Tibial artery (tissue), 4 donors: ENCODE data around the gene FOS.

Experiments
- DNase-seq, 2 donors: peaks; one replicate each; pipeline ENCODE4 v3.0.0-alpha.2; 2019
- H3K27ac ChIP-seq, 2 donors: fragments of 200-600 bp; sonication (generic) in 1 of 2; 1 replicate in 1 of 2; 2 replicates in 1 of 2; pipeline ENCODE4 v1.5.1; 2018 to 2019; ENCODE audit warnings: mild to moderate bottlenecking in 1 of 2
- H3K27me3 ChIP-seq, 2 donors: fragments of 200-600 bp; sonication (generic) in 1 of 2; one replicate each; pipeline versions ENCODE4 v1.5.1 to v1.6.0; 2016 to 2019
- H3K36me3 ChIP-seq, 3 donors: fragments of 200-600 bp; sonication (generic) in 2 of 3; one replicate each; pipeline ENCODE4 v1.5.1; 2016 to 2019; ENCODE audit warnings: mild to moderate bottlenecking in 2 of 3
- H3K4me1 ChIP-seq, 4 donors: fragments of 200-600 bp; sonication (generic) in 2 of 4; 1 replicate in 3 of 4; 2 replicates in 1 of 4; pipeline ENCODE4 v1.5.1; 2016 to 2019
- H3K4me3 ChIP-seq, 2 donors: fragments of 200-600 bp; sonication (generic) in 1 of 2; 1 replicate in 1 of 2; 2 replicates in 1 of 2; pipeline ENCODE4 v1.5.1; 2018 to 2019; ENCODE audit warnings: mild to moderate bottlenecking in 2 of 2
- H3K9me3 ChIP-seq, 3 donors: fragments of 200-600 bp; sonication (generic) in 1 of 3; one replicate each; pipeline ENCODE4 v1.5.1; 2016 to 2019
- intact Hi-C: fragments of 100-400 bp; cut with DNase I; formaldehyde crosslinking; loops from one replicate; pipeline ENCODE4 v1.15.0; 2023; ENCODE audit warnings: low total_unique reads
- TF ChIP-seq, protein P1 (sequence below), 2 experiments: fragments of 200-600 bp in 1 of 2; fragments of 450-650 bp in 1 of 2; IDR thresholded peaks; one replicate each; pipeline ENCODE4 v1.5.1; 2017 to 2019; ENCODE audit warnings: antibody characterized with exemption in 2 of 2, mild to moderate bottlenecking in 1 of 2, moderate library complexity in 1 of 2

The FOS gene

DNA sequence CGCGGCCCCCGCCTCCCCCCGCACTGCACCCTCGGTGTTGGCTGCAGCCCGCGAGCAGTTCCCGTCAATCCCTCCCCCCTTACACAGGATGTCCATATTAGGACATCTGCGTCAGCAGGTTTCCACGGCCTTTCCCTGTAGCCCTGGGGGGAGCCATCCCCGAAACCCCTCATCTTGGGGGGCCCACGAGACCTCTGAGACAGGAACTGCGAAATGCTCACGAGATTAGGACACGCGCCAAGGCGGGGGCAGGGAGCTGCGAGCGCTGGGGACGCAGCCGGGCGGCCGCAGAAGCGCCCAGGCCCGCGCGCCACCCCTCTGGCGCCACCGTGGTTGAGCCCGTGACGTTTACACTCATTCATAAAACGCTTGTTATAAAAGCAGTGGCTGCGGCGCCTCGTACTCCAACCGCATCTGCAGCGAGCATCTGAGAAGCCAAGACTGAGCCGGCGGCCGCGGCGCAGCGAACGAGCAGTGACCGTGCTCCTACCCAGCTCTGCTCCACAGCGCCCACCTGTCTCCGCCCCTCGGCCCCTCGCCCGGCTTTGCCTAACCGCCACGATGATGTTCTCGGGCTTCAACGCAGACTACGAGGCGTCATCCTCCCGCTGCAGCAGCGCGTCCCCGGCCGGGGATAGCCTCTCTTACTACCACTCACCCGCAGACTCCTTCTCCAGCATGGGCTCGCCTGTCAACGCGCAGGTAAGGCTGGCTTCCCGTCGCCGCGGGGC lies at the start of gene FOS:
TSS of gene FOS (plus strand) at position 407 of the 731 bp plus-strand sequence. CDS start at position 562, 155 bp downstream.
- Histone ChIP-seq H3K4me3 (peak within 1 kb of the TSS; percentile 71 to 79), H3K36me3 (peaks cover 15 to 32% (median 21%) of the 10 kb centered on the region in 3 donors), H3K27ac (peak within 1 kb of the TSS; percentile 97 to 100), H3K4me1 (peaks cover 0 to 49% (median 32%) of the 10 kb centered on the region in 4 donors), H3K9me3 (no peaks in the 10 kb centered on the region), H3K27me3 (no peaks in the 10 kb centered on the region)
- peak; percentile 93 to 95 for DNase-seq
- TF ChIP-seq, protein P1, sequence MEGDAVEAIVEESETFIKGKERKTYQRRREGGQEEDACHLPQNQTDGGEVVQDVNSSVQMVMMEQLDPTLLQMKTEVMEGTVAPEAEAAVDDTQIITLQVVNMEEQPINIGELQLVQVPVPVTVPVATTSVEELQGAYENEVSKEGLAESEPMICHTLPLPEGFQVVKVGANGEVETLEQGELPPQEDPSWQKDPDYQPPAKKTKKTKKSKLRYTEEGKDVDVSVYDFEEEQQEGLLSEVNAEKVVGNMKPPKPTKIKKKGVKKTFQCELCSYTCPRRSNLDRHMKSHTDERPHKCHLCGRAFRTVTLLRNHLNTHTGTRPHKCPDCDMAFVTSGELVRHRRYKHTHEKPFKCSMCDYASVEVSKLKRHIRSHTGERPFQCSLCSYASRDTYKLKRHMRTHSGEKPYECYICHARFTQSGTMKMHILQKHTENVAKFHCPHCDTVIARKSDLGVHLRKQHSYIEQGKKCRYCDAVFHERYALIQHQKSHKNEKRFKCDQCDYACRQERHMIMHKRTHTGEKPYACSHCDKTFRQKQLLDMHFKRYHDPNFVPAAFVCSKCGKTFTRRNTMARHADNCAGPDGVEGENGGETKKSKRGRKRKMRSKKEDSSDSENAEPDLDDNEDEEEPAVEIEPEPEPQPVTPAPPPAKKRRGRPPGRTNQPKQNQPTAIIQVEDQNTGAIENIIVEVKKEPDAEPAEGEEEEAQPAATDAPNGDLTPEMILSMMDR (IDR thresholded peaks at IDR 0.05): peak in 1 of 2 experiments; percentile 25
- intact Hi-C loops: loop anchor here (1.0 to 5.0 kb wide), 2 partner anchors 20 to 296 kb away; no protein-coding TSS in a partner anchor

DNA sequence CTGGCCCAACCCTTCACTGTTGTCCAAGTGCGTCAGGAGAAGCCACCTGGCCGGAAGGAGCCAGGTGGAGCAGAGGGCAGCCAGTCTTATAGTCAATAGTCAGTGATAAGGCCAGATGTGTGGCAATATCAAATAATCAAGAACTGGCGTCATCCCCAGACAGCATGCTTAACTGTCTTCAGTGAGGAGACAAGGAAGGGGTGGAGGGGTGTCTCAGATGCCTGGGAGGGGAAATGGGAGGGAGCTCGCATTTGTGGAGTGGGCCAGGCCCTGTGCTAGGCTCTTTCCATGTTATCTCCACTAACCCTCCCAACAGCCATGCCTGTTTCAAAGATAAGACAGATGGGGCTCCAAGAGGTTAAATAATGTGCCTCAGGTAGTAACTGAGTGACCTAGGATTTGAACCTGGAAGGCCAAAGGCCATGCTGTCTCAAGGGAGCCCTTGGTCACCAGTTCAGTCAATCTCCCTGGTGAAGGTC lies 48.9 kb upstream of the FOS start:
- H3K9me3 ChIP-seq: no peaks in the 10 kb centered on the region
- H3K27ac ChIP-seq: no peak overlapping the region
- intact Hi-C loops: loop anchor here (5.0 kb wide), 1 partner anchor 32 kb away; no protein-coding TSS in a partner anchor
- H3K27me3 ChIP-seq: no peaks in the 10 kb centered on the region
- H3K4me1 ChIP-seq: peaks cover 0 to 7% (median 0%) of the 10 kb centered on the region in 4 donors
- no peak for DNase-seq
- TF ChIP-seq, protein P1 (IDR thresholded peaks at IDR 0.05): no peak
- no peaks in the 10 kb centered on the region for H3K36me3 ChIP-seq
- no peak overlapping the region for H3K4me3 ChIP-seq

DNA sequence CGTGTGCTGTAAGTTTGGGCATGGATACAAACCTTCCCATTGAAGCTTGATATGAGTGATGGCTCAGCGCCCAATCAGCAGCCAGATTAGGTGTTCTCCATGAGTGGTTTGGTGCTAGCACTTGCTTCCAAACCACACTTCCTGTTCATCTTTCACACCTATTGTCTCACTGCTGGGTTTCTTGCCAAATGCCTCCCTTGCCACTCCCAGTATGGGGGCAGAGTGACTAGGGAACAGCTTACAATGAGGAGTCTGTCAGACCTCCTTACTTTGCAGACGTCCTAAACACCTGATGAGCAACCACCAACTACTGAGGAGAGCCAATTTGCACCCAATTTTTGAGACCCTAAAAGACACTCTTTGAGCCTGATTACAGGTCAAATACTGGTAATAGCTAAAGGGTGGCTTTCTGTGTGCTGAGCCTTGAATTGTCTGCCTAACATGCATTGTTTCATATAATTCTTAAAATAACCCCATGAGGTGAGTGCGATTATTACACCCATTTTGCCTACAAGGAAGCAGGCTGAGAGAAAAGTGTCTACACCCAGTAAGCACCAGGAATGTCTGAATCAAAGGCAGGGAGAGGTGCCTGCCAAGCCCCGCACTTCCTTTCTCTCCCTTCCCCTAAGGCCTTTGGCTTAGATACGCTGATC lies 48.4 kb upstream of the FOS start:
- H3K27ac ChIP-seq: no peak overlapping the region

DNA sequence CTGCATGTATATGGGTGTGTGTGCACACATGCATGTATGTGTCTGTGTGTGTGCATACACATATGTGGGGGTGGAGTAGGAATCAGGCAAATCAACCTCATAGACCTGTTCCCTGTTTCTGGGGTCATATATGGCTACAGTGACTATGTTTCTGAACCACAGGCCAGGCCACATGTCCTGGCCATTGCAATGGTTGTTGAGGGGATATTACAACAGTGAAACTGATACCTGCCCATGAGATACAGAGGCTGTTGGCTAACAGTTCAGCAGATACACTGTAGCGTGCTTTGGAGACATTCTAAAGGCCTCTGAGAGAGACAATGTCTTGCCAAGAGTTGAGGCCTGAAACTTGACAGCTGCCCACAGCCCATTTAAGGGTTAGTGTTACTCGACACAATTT lies 47.3 kb upstream of the FOS start:
- intact Hi-C loops: loop anchor here (5.0 kb wide), 1 partner anchor 34 kb away; no protein-coding TSS in a partner anchor
- H3K27ac ChIP-seq: no peak overlapping the region
- H3K27me3 ChIP-seq: no peaks in the 10 kb centered on the region
- no peaks in the 10 kb centered on the region for H3K36me3 ChIP-seq
- no peaks in the 10 kb centered on the region for H3K9me3 ChIP-seq
- H3K4me3 ChIP-seq: no peak overlapping the region
- TF ChIP-seq, protein P1 (IDR thresholded peaks at IDR 0.05): no peak
- DNase-seq: no peak
- peaks cover 0 to 12% (median 0%) of the 10 kb centered on the region in 4 donors for H3K4me1 ChIP-seq

More for the DNA sequence above, 48.4 kb upstream of the FOS start:
- intact Hi-C loops: loop anchor here (5.0 kb wide), 1 partner anchor 33 kb away; no protein-coding TSS in a partner anchor
- Histone ChIP-seq H3K9me3 (no peaks in the 10 kb centered on the region), H3K27me3 (no peaks in the 10 kb centered on the region), H3K4me1 (peaks cover 0 to 10% (median 0%) of the 10 kb centered on the region in 4 donors), H3K36me3 (no peaks in the 10 kb centered on the region), H3K4me3 (no peak overlapping the region)
- no peak for DNase-seq
- TF ChIP-seq, protein P1 (IDR thresholded peaks at IDR 0.05): no peak

DNA sequence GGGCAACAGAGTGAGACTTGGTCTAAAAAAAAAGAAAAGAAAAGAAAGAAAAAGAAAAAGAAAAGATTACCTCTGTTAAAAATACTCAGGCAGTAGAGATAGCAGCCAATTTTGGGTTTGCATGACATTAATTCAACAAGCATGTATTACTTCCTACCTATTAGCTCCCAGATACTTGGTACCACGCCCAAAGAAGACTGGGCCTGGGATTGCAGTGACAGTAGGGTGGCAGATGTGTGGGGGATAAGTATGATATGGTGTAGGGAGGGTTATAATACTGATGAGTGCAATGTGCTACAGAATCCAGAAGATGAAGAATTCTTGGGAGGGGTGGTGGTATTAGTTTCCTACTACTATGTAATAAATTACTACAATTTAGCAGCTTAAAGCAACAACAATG lies 46.4 kb upstream of the FOS start:
- Histone ChIP-seq H3K27me3 (no peaks in the 10 kb centered on the region), H3K36me3 (no peaks in the 10 kb centered on the region), H3K4me3 (no peak overlapping the region), H3K27ac (no peak overlapping the region), H3K4me1 (peaks cover 0 to 21% (median 3%) of the 10 kb centered on the region in 4 donors), H3K9me3 (no peaks in the 10 kb centered on the region)
- DNase-seq: no peak
- intact Hi-C loops: loop anchor here (5.0 kb wide), 1 partner anchor 35 kb away; no protein-coding TSS in a partner anchor
- TF ChIP-seq, protein P1 (IDR thresholded peaks at IDR 0.05): no peak
